HG03558 (cell line): ENCODE results near the gene HOXB4.

Experiments
- ATAC-seq: cut with Tn5 transposase; IDR thresholded peaks from one replicate; pipeline ENCODE4 v1.9.1; 2021; ENCODE audit warnings: moderate number of reproducible peaks; ENCODE audit not compliant: unreplicated experiment; ENCODE audit errors: extremely low read depth

The HOXB4 gene

DNA sequence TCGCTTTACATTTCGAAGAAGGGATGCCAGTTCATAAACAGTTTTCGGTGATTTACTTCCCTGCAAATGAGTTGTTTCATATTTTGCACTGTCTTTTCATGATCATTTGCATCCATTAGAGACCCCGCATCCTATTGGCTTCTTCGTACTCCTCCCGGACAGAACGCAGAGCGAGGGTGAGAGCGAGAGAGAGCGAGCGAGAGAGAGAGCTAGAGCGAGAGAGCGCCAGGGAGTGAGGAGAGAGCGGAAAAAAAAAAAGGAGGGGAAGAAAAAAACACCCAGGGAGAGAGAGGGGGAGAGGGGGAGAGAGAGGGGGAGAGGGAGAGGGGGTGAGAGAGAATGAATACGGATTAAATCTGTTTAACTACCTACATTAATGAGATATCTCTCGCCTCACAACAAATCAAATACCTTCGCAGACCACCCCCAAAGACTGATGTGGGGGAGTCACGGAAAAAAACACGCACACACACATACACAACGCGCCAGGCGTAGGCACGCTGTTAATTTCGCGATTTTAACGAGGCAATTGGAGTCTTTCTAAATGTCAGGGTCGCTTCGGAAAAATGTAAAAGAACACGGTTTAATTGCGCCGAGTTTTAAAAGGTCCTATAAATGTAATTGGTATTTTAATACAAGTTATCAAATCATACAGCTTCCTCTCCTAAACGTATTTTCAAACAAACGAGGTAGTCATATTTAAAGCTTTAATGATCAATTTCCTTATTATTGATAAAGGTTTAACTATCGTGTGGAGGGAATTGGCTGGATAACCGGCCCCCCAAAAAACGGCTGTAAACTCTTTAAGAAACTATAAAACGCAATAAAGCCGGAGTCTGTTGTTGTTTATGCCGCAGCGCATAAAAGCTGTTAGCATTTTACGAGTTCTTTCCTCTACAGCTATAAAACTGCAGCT lies 37.2 kb upstream of the HOXB4 start, which contains the start of gene HOXB8:
Gene HOXB8, minus strand, starts transcription at position 246 of the 916 bp plus-strand sequence. CDS start 588 bp downstream, outside the sequence.
- ATAC-seq = no peak

DNA sequence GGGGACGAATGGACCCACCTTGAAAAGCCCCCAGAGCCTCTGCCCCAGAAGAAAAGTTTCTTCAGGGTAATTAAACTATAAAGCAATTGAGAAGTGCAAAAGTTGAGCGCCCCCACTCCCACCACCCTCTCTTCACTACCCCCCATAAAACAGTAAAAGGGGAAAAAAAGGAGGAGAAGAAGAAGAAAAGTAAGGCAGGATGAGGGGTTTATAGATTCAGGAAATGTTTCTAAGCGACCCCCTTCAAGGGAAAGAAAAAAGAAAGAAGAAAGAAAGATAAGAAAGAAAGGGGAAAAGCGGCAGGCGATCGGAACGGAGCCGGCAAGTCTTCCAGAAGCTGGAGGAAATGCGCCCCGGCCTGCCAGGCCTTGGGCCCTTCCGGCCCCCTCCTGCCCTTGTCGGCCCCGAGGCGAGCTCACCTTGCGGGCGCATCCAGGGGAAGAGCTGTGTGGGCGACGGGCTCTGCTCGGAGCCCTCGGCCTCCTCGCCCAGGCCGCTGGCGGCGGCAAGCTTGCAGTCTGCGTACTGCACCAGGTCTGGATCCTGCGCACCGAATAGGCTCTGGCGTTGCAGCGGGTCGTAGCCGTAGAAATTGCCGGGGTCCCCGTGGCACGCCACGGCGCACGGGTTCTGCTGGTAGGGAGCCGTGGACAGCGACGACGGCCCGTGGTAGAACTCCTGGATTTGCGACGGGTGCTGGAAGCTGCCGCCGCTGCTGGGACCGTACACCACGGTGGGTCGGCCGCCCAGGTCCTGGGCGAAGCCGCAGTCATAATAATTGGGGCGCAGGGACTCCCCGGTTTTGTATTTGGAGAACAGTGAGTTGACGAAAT lies 35.9 kb upstream of the HOXB4 start:
- no peak for ATAC-seq

DNA sequence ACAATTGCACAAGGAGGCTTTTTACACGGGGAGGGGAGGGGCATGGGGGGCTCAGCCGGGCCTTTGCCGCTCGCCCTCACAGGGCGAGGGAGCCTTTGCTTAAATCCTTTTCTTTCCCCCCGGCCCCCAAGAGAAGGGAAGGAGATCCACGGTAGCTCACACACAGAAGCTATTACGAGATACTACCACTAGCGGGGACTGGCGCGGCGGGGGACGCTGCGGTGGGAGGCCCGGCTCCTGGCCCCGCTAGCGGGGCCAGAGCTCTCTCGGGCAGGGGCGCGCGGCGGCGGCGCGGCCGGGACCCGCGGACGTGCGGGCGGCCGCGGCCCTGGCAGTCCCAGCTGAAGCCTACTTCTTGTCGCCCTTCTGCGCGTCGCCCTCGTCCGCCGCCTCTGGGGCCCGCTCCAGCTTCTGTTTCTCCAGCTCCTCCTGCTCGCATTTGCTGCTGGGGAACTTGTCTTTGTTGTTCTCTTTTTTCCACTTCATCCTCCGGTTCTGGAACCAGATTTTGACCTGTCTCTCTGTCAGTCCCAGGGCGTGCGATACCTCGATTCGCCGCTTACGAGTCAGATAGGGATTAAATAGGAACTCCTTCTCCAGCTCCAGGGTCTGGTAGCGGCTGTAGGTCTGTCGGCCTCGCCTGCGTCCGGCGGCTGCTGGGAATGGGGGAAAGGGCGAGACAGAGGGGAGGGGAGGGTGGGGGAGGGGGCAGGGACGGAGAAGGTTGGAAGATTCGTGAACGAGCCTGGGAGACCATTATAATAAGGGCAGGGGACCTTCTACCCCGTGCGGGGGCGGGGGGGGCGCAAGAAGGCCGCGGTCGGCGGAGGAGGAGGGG lies 34.9 kb upstream of the HOXB4 start:
- ATAC-seq = no peak

DNA sequence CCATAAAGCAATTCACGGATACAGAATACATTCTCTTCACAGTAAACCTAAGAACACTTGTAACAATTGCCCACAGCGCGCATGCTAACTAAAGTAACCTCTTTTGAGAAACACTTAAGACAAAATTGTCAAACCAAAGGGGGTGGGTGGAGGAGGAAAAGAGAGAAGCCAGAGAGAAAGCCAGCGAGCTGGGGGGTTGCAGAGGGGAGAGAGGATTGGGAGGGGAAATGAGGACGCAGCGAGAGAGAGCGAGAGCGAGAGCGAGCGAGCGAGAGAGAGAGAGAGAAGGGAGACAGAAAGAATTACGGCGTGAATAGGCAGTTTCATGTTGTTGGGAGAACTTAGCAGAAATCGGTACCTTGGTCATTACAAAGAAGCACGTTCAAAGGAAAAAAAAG lies 34.3 kb upstream of the HOXB4 start:
- no peak for ATAC-seq

DNA sequence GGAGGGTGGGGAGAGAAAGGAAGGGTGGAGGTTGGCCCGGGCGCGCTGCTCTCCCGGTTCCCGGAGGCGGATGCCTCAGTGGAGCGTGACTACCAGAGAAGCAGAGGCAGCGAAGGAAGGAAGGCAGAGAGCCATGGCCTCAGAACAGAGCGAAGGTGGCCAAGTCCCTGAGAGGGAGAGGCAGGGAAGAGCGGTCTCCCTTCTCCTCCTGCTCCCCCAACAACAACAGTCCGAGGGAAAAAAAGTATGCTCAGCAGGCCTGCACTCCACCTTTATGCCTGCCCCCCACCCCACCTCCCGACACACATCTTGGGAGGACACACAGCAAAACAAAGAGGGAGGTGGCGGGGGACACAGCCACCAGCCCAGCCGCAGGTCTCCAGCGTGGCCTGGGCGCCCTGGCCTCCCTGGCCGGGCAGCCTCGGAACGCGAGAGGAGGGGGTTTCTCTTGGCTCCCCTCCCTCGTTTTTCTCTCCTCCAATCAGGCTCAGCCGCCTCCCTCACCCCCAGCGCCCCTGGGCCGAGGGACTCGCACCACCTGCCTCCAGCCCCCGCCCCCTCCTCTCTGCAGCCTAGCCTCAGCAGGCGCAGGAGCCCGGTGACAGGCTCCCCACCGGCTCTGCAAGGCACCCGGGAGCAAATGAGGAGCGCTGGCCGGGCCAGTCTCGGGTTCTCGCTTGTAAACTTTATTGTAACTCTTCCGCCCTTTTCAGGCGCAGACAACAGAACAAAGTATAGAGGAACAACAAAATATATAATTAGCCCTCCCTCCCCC lies 33.7 kb upstream of the HOXB4 start:
- ATAC-seq = no peak

DNA sequence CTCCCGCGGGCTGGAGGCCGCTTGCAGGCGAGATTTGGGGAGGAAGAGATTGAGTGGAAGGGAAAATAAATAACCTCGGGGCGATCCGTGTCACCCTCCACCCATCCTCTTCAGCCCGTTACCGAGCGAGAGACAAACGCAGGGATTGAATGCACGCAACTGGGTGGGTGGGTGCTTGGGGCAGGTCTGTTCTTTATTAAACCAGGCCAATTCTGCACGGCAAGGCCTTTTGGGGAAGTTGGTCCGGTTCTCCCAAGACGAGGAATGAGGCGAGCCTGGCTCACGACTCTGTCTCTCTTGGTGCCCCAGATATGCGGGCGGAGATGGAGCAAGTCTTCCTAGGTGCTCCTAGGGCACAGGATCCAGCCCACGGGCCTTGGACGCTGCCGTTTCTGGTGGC lies 33.1 kb upstream of the HOXB4 start:
- no peak for ATAC-seq

DNA sequence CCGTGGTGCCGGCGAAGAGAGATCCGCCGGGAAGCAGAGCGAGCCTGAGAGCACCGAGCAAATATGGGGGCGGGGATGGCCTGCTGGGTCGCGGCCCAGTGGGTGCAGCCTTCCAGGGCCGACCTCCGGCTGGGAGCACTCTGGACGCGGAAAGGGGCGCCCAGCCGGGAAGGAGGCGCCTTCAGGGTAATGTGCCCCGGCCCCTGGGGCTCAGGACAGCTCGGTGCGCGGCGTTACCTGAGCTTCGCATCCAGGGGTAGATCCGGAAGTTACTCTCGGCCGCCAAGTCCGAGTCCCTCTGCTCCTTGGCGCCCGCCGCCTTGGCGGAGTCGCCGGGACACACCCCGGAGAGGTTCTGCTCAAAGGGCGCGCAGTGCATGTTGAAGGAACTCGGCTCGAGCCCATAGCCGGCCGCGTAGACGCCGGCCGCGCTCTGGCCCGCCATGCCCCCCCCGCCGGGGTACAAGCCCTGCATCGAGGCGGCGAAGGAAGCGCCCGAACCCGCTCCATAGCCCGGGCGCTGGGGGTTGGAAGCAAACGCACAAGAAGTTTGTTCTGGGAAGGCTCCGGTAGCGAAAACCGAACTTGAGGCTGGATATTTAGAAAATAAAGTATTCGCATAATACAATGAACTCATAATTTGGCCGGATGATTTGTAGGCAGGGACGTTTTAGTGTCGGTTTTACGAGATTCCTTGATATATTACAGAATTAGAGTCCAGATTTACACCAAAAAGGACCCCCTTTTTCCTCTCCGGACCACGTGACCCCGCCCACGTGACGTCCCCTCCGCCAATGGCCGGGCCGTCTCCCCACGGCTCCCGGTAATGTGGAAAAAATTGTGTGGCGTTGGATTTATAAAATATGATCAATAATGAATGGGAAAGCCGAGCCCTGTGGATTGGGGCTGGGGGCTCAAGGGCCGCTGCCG lies 32.4 kb upstream of the HOXB4 start, which contains the start of gene HOXB7:
Gene HOXB7, minus strand, starts transcription at position 736 of the 930 bp plus-strand sequence. Its CDS starts 99 bp downstream, at position 637.
- ATAC-seq = no peak

DNA sequence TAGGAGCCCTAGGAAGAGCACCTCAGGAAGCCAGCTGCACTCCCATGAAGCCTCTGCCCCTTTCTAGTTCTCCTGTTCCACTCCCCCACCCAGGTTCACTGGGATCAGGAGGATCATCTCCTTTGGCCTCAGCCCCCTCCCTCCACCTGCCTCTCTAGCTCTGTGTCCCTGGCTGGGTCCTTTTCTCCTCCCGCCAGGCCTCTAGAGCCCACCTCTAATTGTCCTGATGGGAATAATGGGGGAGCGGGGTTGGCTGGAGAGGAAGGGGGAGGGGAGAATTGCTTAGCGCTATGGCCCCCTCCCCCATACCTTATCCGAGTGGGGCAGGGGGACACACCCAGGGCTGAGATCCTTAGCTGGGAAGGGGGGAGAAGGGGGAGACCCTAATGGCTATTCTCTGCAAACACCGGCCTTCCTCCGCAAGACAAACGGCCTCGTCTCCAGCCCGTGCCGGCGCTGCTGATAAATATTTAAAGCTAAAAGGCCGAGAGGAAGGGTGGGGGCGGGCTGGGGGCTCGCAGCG lies 31.7 kb upstream of the HOXB4 start:
- no peak for ATAC-seq

DNA sequence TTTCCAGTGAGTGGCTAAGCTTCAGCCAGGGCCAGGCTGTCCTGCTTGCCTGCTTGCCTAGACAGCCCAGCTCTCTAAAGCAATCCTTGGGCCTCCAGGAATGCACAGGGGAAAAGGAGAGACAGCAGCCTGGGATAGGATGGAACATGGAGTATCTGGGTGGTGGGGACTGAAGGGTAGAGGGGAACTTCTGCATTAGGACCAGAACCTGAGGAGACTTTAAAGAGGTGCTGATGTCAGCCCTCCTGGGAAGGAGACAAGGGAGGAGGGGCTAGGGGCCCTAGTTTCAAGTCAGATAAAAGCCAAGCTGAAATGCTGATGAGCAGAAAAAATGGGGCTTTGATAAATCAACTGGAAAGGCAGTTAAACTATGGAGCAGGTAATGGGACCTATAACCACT lies 30.9 kb upstream of the HOXB4 start:
- no peak for ATAC-seq

DNA sequence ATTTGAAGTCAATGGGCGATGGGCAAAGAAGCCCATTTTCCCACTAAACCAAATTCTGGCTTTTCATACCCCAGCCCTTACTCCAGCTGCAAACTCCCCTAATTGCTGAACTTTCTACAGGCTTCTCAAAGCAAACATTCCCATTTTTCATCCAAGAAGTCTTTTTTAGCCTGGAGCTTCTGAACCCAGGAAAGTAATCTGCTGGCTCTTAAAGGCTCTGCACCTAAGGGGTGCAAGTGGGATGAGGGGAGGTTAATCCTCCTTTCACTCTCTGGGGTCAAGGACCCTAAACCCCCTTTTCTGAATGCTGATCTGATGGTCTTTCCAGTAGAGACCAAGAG lies 30.3 kb upstream of the HOXB4 start:
- no peak for ATAC-seq

DNA sequence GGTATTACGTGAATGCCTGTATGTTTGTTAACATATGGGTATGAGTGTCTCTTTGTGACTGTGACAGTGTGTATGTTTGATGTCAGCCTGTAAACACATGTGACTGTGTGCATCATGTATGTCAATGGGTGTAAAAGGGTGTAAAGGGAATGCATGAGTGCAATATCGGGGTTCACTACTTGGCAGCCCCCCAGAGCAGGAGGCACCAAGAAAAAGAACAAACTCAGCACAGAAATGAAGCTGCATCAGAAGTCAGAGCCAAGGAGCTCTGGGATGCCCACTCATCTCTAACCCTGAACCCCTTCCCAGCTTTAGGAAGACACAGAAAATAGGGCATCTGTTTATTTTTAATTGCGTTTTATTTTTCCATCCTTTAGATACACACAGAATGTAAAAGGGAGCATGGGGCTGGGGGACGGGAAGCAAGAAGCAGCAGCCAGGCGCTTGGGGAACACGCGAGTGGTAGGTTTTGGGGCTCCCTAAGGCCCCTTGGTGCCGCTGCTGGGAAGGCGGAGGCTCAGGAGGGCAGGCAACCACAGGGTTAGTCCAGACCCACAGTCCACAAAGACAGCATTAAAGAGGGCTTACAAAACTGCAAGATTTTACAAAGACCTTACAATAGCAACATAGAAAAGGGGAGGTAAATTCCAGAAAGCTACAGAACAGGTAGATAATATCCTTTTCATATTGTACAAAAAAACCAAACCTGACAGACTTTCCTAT lies 28.9 kb upstream of the HOXB4 start:
- no peak for ATAC-seq

DNA sequence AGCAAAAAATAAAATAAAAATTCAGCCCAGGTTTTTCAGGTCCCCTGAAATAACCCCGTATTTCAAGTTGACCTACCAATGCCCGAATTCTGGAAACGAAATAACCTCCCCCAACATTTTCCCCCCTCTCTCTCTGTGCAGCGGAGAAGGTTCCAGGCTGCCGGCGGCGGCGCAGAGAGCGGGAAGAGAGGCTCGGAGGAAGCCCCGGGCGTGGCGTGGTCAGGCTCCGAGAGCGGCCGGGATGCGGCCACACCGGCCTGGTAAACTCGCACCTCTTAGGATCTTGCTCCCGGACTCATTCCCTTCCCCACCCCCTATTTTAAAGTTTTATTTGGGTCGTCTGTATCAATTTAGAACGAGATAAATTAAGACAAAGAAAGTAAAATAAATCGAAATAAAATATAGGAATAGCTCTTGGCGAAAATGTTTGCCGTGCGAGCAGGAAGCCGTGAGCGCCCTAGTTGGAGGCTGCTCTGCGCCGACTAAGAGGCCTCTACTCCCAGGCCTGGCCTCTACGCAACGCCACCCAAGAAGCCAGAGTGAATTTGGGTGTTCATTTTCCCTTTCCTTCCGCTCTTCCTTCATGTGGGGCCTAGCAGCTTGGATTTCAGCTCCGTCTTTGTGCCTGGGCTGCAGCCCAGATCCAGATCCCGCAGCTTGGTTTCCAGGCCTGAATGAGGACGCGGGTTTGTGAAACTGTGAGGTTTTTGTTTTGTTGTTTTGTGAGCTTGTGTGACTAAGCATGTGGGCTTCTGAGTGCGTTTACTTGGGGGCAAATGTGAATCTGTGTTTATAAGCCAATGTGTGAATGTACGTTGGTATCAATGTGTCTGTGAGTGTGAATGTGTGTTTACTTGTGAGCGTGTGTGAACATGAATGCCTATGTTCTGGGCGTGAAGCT lies 28.1 kb upstream of the HOXB4 start:
- ATAC-seq = no peak

DNA sequence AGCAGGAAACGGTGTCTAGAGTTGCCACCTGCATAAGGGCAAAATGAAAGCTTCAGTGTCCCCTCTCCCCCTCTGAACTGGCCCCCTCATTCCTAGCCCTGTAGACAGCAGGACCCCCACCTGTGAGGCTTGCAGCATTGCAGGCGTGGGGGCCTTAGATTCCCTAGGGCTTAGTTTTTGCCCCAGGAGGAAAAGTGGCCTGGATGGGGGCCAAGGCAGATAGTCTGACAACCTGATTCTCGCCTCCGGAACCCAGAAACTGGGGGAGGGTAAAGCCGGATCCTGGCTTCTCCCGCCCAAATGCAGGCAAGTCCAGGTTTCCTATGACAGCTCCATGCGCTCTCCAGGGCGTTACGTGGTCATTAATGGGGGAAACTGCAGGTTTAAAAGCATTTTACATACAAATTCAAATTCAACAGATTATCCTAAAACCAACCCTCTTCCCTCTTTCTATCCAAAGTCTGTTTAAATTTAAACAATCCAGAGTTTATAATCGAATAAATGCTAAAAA lies 27.3 kb upstream of the HOXB4 start:
- no peak for ATAC-seq

DNA sequence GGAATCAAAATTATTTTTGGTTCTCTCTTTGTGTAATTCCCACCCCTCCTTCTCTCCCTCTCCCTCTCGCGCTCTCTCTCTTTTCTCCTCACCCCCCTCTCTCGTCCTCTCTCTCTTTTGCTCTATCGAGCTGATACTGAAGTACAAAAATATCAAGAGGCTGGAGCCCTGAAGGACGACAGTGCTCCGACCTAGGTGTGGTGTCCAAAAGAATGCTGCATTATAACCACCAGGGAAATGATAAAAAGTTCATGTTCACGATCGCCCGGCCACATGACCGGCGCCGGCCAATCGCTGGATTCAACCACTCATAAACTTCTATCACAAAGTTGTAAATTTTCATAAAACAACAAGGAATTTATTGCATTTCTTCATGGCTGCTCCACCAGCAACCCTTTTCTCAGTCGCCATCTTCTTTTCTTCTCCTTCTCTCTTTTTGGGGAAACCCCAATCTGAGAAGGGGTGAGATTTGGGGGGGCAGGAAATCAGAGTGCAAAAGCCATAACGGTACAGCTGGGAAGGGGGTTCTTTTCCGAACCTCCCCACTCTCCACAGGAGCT lies 26.7 kb upstream of the HOXB4 start, which contains the start of gene HOXB6:
Gene HOXB6, minus strand, starts transcription at position 217 of the 560 bp plus-strand sequence. CDS start 6,836 bp downstream, outside the sequence.
- no peak for ATAC-seq

DNA sequence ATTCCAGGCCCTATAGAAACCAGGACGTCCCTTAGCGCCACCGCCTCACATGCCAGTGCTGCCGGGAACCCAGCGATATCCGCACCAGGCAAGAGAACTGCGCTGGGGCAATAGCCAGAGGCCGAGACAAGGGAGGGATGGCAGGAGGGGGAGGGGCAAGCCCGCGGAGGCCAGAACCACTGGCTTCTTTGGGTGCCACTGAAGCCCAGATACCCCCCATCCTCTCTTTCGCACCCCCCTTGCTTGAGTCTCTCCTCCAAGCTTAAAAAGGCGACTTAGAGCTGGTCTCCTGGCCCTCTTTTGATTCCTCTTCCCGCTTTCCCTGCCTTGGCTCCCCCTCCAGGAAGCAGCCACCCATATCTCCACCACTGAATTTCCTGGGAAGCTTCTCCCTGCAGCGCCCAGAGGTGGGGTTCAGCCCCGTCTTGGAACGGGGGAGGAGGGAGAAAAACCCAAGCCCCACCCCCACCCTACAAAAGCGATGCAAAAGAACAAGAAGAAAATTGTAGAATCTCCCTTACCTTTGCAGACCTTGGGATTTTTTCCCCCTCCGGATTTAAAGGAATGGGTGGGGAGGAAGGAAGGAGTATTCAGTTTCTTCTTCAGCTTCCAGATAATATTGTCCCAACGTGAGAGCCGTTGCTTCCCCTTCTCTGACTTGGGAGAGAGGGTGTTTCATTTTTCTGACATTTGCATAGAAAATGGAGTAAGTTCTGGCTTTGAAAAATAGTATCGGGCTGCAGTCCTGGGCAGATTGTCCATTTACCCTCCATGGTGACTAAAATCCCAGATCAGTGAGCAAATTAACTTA lies 26.0 kb upstream of the HOXB4 start:
- ATAC-seq = no peak
